Hepatocyte (in vitro differentiated cells): Measurements from ENCODE around the gene SORT1.

Experiments
- EZH2 ChIP-seq: fragments of 200-600 bp; sonication (generic); IDR thresholded peaks from 2 replicates; pipeline ENCODE4 v1.6.1; 2016; ENCODE audit warnings: antibody characterized with exemption, mild to moderate bottlenecking, borderline replicate concordance
- TF ChIP-seq, protein P1 (sequence below): fragments of 200-600 bp; sonication (generic); IDR thresholded peaks from 2 replicates; pipeline ENCODE4 v1.5.1; 2016; ENCODE audit warnings: antibody characterized with exemption, mild to moderate bottlenecking; ENCODE audit not compliant: poor library complexity

DNA sequence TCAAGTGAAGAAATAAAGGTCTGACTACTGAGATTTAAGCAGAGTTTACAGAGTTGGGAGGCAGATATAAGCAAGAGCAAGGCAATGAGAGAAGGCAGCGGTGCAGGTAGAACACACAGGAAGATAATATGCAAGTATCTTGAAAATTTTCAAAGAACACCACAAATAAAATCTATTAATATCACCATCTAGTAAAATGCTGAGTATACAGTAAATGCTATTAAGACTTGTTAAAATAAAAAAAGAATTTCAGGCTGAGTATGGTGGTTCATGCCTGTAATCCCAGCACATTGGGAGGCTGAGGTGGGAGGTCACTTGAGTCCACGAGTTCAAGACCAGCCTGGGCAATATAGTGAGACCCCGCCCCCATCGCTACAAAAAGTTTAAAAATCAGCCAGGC, 20.0 kb downstream of the SORT1 start:
- TF ChIP-seq, protein P1, sequence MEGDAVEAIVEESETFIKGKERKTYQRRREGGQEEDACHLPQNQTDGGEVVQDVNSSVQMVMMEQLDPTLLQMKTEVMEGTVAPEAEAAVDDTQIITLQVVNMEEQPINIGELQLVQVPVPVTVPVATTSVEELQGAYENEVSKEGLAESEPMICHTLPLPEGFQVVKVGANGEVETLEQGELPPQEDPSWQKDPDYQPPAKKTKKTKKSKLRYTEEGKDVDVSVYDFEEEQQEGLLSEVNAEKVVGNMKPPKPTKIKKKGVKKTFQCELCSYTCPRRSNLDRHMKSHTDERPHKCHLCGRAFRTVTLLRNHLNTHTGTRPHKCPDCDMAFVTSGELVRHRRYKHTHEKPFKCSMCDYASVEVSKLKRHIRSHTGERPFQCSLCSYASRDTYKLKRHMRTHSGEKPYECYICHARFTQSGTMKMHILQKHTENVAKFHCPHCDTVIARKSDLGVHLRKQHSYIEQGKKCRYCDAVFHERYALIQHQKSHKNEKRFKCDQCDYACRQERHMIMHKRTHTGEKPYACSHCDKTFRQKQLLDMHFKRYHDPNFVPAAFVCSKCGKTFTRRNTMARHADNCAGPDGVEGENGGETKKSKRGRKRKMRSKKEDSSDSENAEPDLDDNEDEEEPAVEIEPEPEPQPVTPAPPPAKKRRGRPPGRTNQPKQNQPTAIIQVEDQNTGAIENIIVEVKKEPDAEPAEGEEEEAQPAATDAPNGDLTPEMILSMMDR: no peak
- no peak for TF ChIP-seq EZH2
